Keratinocyte (primary cell): ENCODE results near the gene IL1RAPL2. TPM values are rescaled to one million over a fixed set of nuclear protein-coding genes. Genes with fewer than 3 reads are reported as not detected.

Experiments
- DNase-seq: peaks from one replicate; pipeline ENCODE4 v3.0.0-alpha.2; 2011; ENCODE audit warnings: low read depth, missing footprints, low spot score
- FAIRE-seq: peaks from 2 replicates; lab custom pipeline; 2011; peaks lifted over from hg19 to GRCh38; lab: Jason Lieb, UNC
- H2AFZ ChIP-seq: 2 replicates; pipeline ENCODE4 v1.6.0; 2012; ENCODE audit warnings: low read length, control low read depth, inconsistent platforms; ENCODE audit not compliant: control insufficient read depth
- H3K27ac ChIP-seq: 2 replicates; pipeline ENCODE4 v1.5.1; 2011; ENCODE audit warnings: low read length; ENCODE audit not compliant: control insufficient read depth, insufficient read depth
- H3K27me3 ChIP-seq: 3 replicates; pipeline ENCODE4 v1.6.0; 2011; ENCODE audit warnings: low read length; ENCODE audit not compliant: control insufficient read depth, insufficient read depth; ENCODE audit errors: extremely low read depth
- H3K36me3 ChIP-seq, 2 experiments: 2 replicates in 1 of 2; 3 replicates in 1 of 2; pipeline ENCODE4 v1.5.1; 2011; ENCODE audit warnings: low read length in 2 of 2, mild to moderate bottlenecking in 1 of 2; ENCODE audit not compliant: control insufficient read depth in 2 of 2, insufficient read depth in 2 of 2; ENCODE audit errors: extremely low read depth in 1 of 2
- H3K4me1 ChIP-seq: 3 replicates; pipeline ENCODE4 v1.5.1; 2011; ENCODE audit warnings: low read length; ENCODE audit not compliant: control insufficient read depth, insufficient read depth; ENCODE audit errors: extremely low read depth
- H3K4me2 ChIP-seq: 3 replicates; pipeline ENCODE4 v1.6.0; 2011; ENCODE audit warnings: low read depth, low read length; ENCODE audit not compliant: control insufficient read depth, insufficient read depth; ENCODE audit errors: extremely low read depth
- H3K4me3 ChIP-seq, 3 experiments: fragments of 200-600 bp in 1 of 3; sonication (generic) in 1 of 3; 2 replicates in 2 of 3; 3 replicates in 1 of 3; pipeline ENCODE4 v1.5.1; 2011 to 2016; ENCODE audit warnings: low read length in 3 of 3, mild to moderate bottlenecking in 3 of 3, control low read depth in 2 of 3, inconsistent platforms in 1 of 3, low read depth in 1 of 3, mixed read lengths in 1 of 3, mixed run types in 1 of 3, moderate library complexity in 1 of 3; ENCODE audit not compliant: control insufficient read depth in 2 of 3, insufficient read depth in 2 of 3; ENCODE audit errors: extremely low read depth in 1 of 3
- H3K79me2 ChIP-seq: 2 replicates; pipeline ENCODE4 v1.6.0; 2012; ENCODE audit warnings: low read length; ENCODE audit not compliant: control insufficient read depth, insufficient read depth
- H3K9ac ChIP-seq: 3 replicates; pipeline ENCODE4 v1.6.0; 2011; ENCODE audit warnings: low read length; ENCODE audit not compliant: control insufficient read depth, insufficient read depth; ENCODE audit errors: extremely low read depth
- H3K9me1 ChIP-seq: 3 replicates; pipeline ENCODE4 v1.6.0; 2011; ENCODE audit warnings: low read length; ENCODE audit not compliant: control insufficient read depth, insufficient read depth; ENCODE audit errors: extremely low read depth
- H3K9me3 ChIP-seq: 2 replicates; pipeline ENCODE4 v1.5.1; 2012; ENCODE audit warnings: low read depth, low read length; ENCODE audit not compliant: control insufficient read depth
- H4K20me1 ChIP-seq: 3 replicates; pipeline ENCODE4 v1.6.0; 2011; ENCODE audit warnings: low read length; ENCODE audit not compliant: control insufficient read depth, insufficient read depth; ENCODE audit errors: extremely low read depth
- CTCF ChIP-seq, 3 experiments: IDR thresholded peaks in 1 of 3; conservative IDR thresholded peaks in 1 of 3; optimal IDR thresholded peaks in 1 of 3; 2 replicates in 2 of 3; 3 replicates in 1 of 3; pipeline versions ENCODE3 to v1.5.1; 2011; ENCODE audit warnings: low read length in 3 of 3, mild to moderate bottlenecking in 3 of 3, moderate library complexity in 2 of 3, control low read depth in 1 of 3, inconsistent platforms in 1 of 3; ENCODE audit not compliant: insufficient read depth in 2 of 3; ENCODE audit errors: extremely low read depth in 1 of 3
- EZH2 ChIP-seq: IDR thresholded peaks from one replicate; pipeline ENCODE4 v1.6.1; 2012; ENCODE audit warnings: inconsistent platforms, mild to moderate bottlenecking, low read length, moderate library complexity
- dilution Hi-C: fragments of 300-500 bp; cut with MboI; formaldehyde crosslinking; loops from one replicate; pipeline ENCODE4 v1.7.0; 2020; ENCODE audit warnings: low sequenced_read_pairs; ENCODE audit not compliant: extremely low pct_ligation_motif_present
- polyA plus RNA-seq, 5 experiments: library from polyadenylated mRNA; depleted of rRNA in 3 of 5; stranded (reverse) in 3 of 5; stranded (forward) in 1 of 5; unstranded in 1 of 5; fragments of >200 nt; gene quantifications; 1 replicate in 1 of 5; 2 replicates in 3 of 5; 3 replicates in 1 of 5; pipeline versions ENCODE4 v1.2.1 to v1.2.3, GENCODE V29; 2011 to 2012; ENCODE audit warnings: missing spikeins in 2 of 5, low read depth in 1 of 5, low replicate concordance in 1 of 5

IL1RAPL2 gene
- polyA plus RNA-seq, 1 donor (not counting 4 experiments of a cell fraction or from before 2014, with no cell fraction given) = 0.24 TPM

GRCh38 chrX:105282077-105282476 is 716.1 kb downstream of the IL1RAPL2 start:
- H3K79me2 ChIP-seq = no peaks in the 10 kb centered on the region
- dilution Hi-C loops = no loop called here
- no peak overlapping the region for H3K9ac ChIP-seq
- no peaks in the 10 kb centered on the region for H3K9me1 ChIP-seq
- TF ChIP-seq EZH2 (no peak), CTCF (optimal IDR thresholded peaks at IDR 0.05 in 1 of 3, IDR thresholded peaks at IDR 0.05 in 1 of 3, conservative IDR thresholded peaks at IDR 0.05 in 1 of 3; ENCODE audit: extremely low read depth in 1 of 3, insufficient read depth in 2 of 3, low read length in 3 of 3) (no peak)
- H3K9me3 ChIP-seq = no peaks in the 10 kb centered on the region
- no peak overlapping the region for H2AFZ ChIP-seq
- H3K4me2 ChIP-seq = no peak overlapping the region
- no peaks in the 10 kb centered on the region for H3K4me1 ChIP-seq
- DNase-seq (no peak), FAIRE-seq (no peak)
- H3K4me3 ChIP-seq = no peak overlapping the region
- no peaks in the 10 kb centered on the region for H3K27me3 ChIP-seq
- no peak overlapping the region for H3K27ac ChIP-seq
- no peaks in the 10 kb centered on the region for H4K20me1 ChIP-seq
- no peaks in the 10 kb centered on the region for H3K36me3 ChIP-seq

- no peaks in the 10 kb centered on the region for H3K4me1 ChIP-seq
- H3K9me3 ChIP-seq = no peaks in the 10 kb centered on the region
- FAIRE-seq (no peak), DNase-seq (no peak)
- TF ChIP-seq CTCF (optimal IDR thresholded peaks at IDR 0.05 in 1 of 3, IDR thresholded peaks at IDR 0.05 in 1 of 3, conservative IDR thresholded peaks at IDR 0.05 in 1 of 3; ENCODE audit: extremely low read depth in 1 of 3, insufficient read depth in 2 of 3, low read length in 3 of 3) (no peak), EZH2 (no peak)
- H3K27me3 ChIP-seq = no peaks in the 10 kb centered on the region
- dilution Hi-C loops = no loop called here
- H4K20me1 ChIP-seq = no peaks in the 10 kb centered on the region
- no peaks in the 10 kb centered on the region for H3K9me1 ChIP-seq
- no peak overlapping the region for H3K9ac ChIP-seq
- no peak overlapping the region for H3K4me2 ChIP-seq
- no peaks in the 10 kb centered on the region for H3K36me3 ChIP-seq
- no peak overlapping the region for H3K4me3 ChIP-seq
- H3K79me2 ChIP-seq = no peaks in the 10 kb centered on the region
- H2AFZ ChIP-seq = no peak overlapping the region
- no peak overlapping the region for H3K27ac ChIP-seq
These were observed 731.0 kb downstream of the IL1RAPL2 start for GRCh38 chrX:105297041-105297440.
